ENCODE data around the gene RTKN. TPM values are rescaled to one million over a fixed set of nuclear protein-coding genes. Genes with fewer than 3 reads are reported as not detected.
A peak's percentile ranks its signal among the peaks of the same experiment; 100 is the strongest.

The RTKN gene
- total RNA-seq, 6 experiments from 2014 or later = 12.7 to 14.8 (median 13.6) TPM

- no peaks in the 10 kb centered on the region for H3K36me3 Mint-ChIP-seq (ENCODE audit: low read depth)
- H3K4me3 Mint-ChIP-seq = no peak overlapping the region
- no peak for DNase-seq
- H3K27me3 Mint-ChIP-seq (ENCODE audit: insufficient read depth) = no peaks in the 10 kb centered on the region; the same call in 1 of the 2 replicates
- no peaks in the 10 kb centered on the region for H3K9me3 Mint-ChIP-seq
- H3K4me1 Mint-ChIP-seq (ENCODE audit: low read depth) = 0 out of 2 replicates have a peak, but pooled peaks cover 11% of the 10 kb centered on the region
- TF ChIP-seq CTCF (IDR thresholded peaks at IDR 0.05) = no peak
- no peak overlapping the region for H3K27ac Mint-ChIP-seq
Measured at GRCh38 chr2:74393525-74393924, 48.2 kb downstream of the RTKN start.

GRCh38 chr2:74392449-74392743, 49.3 kb downstream of the RTKN start:
- Mint-ChIP-seq H3K36me3 (ENCODE audit: low read depth) (no peaks in the 10 kb centered on the region), H3K9me3 (no peaks in the 10 kb centered on the region), H3K4me1 (ENCODE audit: low read depth) (0 out of 2 replicates have a peak, but pooled peaks cover 11% of the 10 kb centered on the region), H3K4me3 (no peak overlapping the region), H3K27me3 (ENCODE audit: insufficient read depth) (no peaks in the 10 kb centered on the region; the same call in 1 of the 2 replicates), H3K27ac (no peak overlapping the region; the same call in 1 of the 2 replicates)
- no peak for DNase-seq
- no peak for TF ChIP-seq CTCF (IDR thresholded peaks at IDR 0.05)

DNA sequence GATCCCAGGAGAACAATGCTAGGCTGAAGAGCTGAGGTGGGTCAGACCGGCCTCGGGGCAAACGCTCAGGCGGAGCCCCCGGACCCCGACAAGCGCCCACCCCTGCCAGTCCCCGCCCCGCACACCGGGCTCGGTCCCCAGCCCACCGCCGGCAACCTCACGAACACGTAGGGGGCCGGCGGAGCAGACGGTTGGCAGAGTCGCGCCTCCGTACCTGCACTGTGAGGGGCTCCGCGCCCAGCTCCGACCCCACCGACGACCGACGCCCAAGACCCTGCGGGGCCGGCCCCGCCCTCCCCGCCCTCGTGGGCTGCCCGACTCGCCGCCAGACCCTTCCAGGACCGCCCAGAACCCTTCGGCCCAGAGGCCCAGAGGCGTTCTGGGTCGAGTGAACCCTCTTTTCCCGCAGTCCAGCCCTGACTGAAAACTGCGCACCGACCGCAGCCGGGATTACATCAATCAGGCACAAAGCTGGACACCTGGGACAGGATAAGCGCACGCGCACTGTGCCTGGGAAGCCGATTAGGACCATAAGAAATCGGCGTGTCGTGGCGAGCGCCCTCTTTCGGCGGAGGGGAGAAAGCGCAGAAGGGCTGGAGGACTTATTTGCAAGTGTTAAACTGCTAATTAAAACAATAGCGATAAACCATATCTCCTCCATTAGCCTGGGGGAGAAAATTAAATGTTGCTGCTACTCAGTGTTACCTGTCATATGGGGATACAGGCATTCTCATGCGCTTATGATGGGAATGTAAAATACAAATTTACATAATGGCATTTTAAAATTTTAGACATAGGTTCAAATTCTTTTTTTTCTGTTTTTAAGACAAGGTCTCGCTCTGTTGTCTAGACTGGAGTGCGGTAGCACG, 49.9 kb downstream of the RTKN start:
- Mint-ChIP-seq H3K36me3 (ENCODE audit: low read depth) (no peaks in the 10 kb centered on the region), H3K27me3 (ENCODE audit: insufficient read depth) (no peaks in the 10 kb centered on the region; the same call in 1 of the 2 replicates), H3K4me3 (no peak overlapping the region), H3K27ac (peak overlapping the region; percentile 98), H3K9me3 (no peaks in the 10 kb centered on the region), H3K4me1 (ENCODE audit: low read depth) (0 out of 2 replicates have a peak, but pooled peaks cover 11% of the 10 kb centered on the region)
- DNase-seq = peak; percentile 76
- peak; percentile 98 for TF ChIP-seq CTCF (IDR thresholded peaks at IDR 0.05)

- no peak for TF ChIP-seq CTCF (IDR thresholded peaks at IDR 0.05)
- DNase-seq = peak; percentile 36
Measured at GRCh38 chr2:74391209-74391579, 50.5 kb downstream of the RTKN start.

DNA sequence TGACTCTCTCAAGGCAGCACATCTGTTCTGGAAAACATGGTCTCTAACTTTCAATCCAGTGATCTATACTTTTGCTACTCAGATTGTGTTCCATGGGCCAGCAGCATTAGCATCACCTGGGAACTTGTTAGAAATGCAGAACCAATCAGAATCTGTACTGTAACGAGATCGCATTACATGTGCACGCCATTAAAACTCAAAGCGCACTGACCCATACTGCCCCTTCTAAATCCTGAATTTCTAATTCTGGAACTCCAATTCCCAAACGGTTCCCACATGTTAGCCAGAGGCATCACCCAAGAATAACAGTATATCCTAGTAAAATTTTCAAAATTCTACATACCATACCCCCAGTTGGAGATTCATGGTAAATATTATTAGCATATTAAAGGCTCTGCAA, 51.1 kb downstream of the RTKN start:
- no peak for DNase-seq
- H3K4me3 Mint-ChIP-seq = no peak overlapping the region
- H3K27me3 Mint-ChIP-seq (ENCODE audit: insufficient read depth) = no peaks in the 10 kb centered on the region; the same call in 1 of the 2 replicates

More at GRCh38 chr2:74391209-74391579, 50.5 kb downstream of the RTKN start:
- no peaks in the 10 kb centered on the region for H3K9me3 Mint-ChIP-seq
- no peaks in the 10 kb centered on the region; the same call in 1 of the 2 replicates for H3K27me3 Mint-ChIP-seq (ENCODE audit: insufficient read depth)
- 0 out of 2 replicates have a peak, but pooled peaks cover 11% of the 10 kb centered on the region for H3K4me1 Mint-ChIP-seq (ENCODE audit: low read depth)
- H3K36me3 Mint-ChIP-seq (ENCODE audit: low read depth) = no peaks in the 10 kb centered on the region
- H3K4me3 Mint-ChIP-seq = no peak overlapping the region
- H3K27ac Mint-ChIP-seq = peak overlapping the region; percentile 98

More for the DNA sequence above, 51.1 kb downstream of the RTKN start:
- TF ChIP-seq CTCF (IDR thresholded peaks at IDR 0.05) = no peak
- H3K36me3 Mint-ChIP-seq (ENCODE audit: low read depth) = no peaks in the 10 kb centered on the region
- no peak overlapping the region for H3K27ac Mint-ChIP-seq
- no peaks in the 10 kb centered on the region for H3K9me3 Mint-ChIP-seq
- 0 out of 2 replicates have a peak, but pooled peaks cover 11% of the 10 kb centered on the region for H3K4me1 Mint-ChIP-seq (ENCODE audit: low read depth)
